Naive thymus-derived CD8-positive, alpha-beta T cell (primary cell): Measurements from ENCODE around the gene ADIRF. TPM values are rescaled to one million over a fixed set of nuclear protein-coding genes. Genes with fewer than 3 reads are reported as not detected.
"Not testable (repeated sequence)": the region's sequence is repeated elsewhere in the genome, so short reads cannot be mapped to it uniquely, and the experiment has no call there.

Experiments
- ATAC-seq, 2 donors: fragments of 150-1000 bp; cut with Tn5 transposase in 1 of 2; sonication (Bioruptor Pico), chemical (Tn5 transposase) in 1 of 2; 1 replicate in 1 of 2; 2 replicates in 1 of 2; pipeline ENCODE4 v1.10.0; 2021; ENCODE audit warnings: mild to moderate bottlenecking in 2 of 2, moderate library complexity in 2 of 2
- POLR2A ChIA-PET: fragments of 350-600 bp; sonication (Branson Sonifier 250); formaldehyde crosslinking; loops from one replicate; lab custom pipeline; 2021; ENCODE audit warnings: antibody characterized with exemption; lab: Charles Lee
- DNase-seq, 10 donors: peaks; one replicate each; pipeline versions ENCODE4 v3.0.0 to v3.0.0-alpha.2; 2020 to 2022
- H3K27ac Mint-ChIP-seq, 10 donors: one replicate each; pipeline ENCODE4 v1.8.0; 2020 to 2022; ENCODE audit warnings: mild to moderate bottlenecking in 10 of 10, mixed read lengths in 10 of 10, moderate library complexity in 4 of 10, inconsistent platforms in 1 of 10
- H3K27me3 Mint-ChIP-seq, 5 donors: one replicate each; pipeline ENCODE4 v1.8.0; 2021 to 2022; ENCODE audit warnings: mixed read lengths in 5 of 5
- H3K36me3 Mint-ChIP-seq, 3 donors: one replicate each; pipeline ENCODE4 v1.8.0; 2020 to 2022; ENCODE audit warnings: mixed read lengths in 3 of 3, mild to moderate bottlenecking in 2 of 3, inconsistent platforms in 1 of 3
- H3K4me1 Mint-ChIP-seq, 4 donors: one replicate each; pipeline ENCODE4 v1.8.0; 2021 to 2022; ENCODE audit warnings: mixed read lengths in 4 of 4
- H3K4me3 Mint-ChIP-seq, 10 donors: one replicate each; pipeline ENCODE4 v1.8.0; 2020 to 2022; ENCODE audit warnings: mild to moderate bottlenecking in 10 of 10, mixed read lengths in 10 of 10, moderate library complexity in 6 of 10, inconsistent platforms in 1 of 10
- H3K9me3 Mint-ChIP-seq, 9 donors: one replicate each; pipeline ENCODE4 v1.8.0; 2020 to 2022; ENCODE audit warnings: mixed read lengths in 9 of 9, mild to moderate bottlenecking in 3 of 9, inconsistent platforms in 1 of 9, moderate library complexity in 1 of 9
- polyA plus RNA-seq, 3 donors: library from polyadenylated mRNA; unstranded; fragments of 300-500 nt; fragmentation: Illumina TruSeq; gene quantifications; one replicate each; pipeline ENCODE4 v1.2.3, GENCODE V29; 2021
- total RNA-seq, 8 experiments: library from RNA in 2 of 8; stranded (reverse) in 2 of 8; gene quantifications; one replicate each; pipeline ENCODE4 v1.2.3 and lab custom pipeline; 2021 to 2026

The ADIRF gene
- total and polyA plus RNA-seq, 5 experiments from 2014 or later, result not detected

DNA sequence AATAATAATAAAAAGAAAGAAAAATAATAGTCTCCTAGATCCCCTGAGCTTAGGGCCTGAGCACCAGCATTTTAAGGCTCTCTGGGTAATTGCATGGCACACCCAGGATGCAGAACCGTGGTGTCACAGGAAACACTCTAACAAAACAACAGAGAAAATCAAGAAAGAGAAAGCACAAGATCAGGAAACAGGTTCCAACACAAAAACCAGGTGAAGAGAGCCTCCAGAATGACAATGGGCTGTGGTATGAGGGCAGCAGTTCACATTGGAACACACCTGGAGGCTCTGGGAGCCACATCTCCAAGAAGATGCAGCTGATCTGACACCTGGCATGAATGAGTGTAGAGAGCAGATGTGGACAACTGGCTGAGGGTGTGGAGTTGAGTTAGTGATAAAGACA is 17.9 kb upstream of the ADIRF start:
- H3K4me1 Mint-ChIP-seq, result peaks cover 10 to 27% (median 17%) of the 10 kb centered on the region in 4 donors
- H3K4me3 Mint-ChIP-seq, result peak overlapping the region; percentile 10 to 81 (median 51)
- H3K27ac Mint-ChIP-seq, result peak overlapping the region; percentile 74 to 100 (median 92)
- H3K9me3 Mint-ChIP-seq, result peaks cover 7 to 32% (median 16%) of the 10 kb centered on the region in 9 donors
- H3K27me3 Mint-ChIP-seq, result no peaks in the 10 kb centered on the region
- ATAC-seq (peak in 1 of 2 donors; percentile 54), DNase-seq (no peak)
- POLR2A ChIA-PET, result interaction anchor here (1.4 to 3.1 kb wide), 5 partner anchors 9 to 145 kb away, joined by 5 to 14 read pairs (median 6); partner anchors contain the start of genes ADIRF, GLUD1 and SHLD2
- peaks cover 0 to 12% (median 9%) of the 10 kb centered on the region in 3 donors for H3K36me3 Mint-ChIP-seq

DNA sequence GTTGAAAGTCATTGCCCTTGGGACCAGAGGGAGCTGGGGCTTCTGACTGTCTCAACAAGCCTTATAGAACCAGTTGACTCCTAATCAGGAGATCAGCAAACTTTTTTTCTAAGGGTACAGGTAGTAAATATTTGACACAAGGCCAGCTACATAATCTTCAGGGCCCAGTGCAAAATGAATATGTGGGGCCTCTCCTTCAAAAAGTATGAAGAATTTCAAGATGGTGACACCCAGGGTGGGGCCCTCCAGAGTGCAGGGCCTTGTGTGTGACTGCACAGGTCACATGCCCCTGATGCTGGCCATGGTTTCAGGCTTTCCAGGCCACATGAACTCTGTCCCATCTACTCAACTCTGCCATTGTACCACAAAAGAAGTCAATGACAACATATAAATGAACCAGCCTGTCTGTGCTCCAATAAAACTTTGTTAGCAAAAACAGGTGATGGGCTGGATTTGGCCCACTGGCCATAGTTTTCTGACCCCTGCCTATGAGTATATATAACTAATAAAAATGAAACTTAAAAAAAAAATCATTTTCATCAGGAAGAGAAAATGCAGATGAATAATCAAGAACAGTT is 17.0 kb upstream of the ADIRF start:
- DNase-seq (no peak), ATAC-seq (no peak)
- peak overlapping the region in 1 of 10 donors; percentile 43 for H3K4me3 Mint-ChIP-seq
- H3K36me3 Mint-ChIP-seq, result peaks cover 0 to 12% (median 9%) of the 10 kb centered on the region in 3 donors
- peak overlapping the region in 8 of 10 donors; percentile 51 to 100 (median 92) for H3K27ac Mint-ChIP-seq
- no peaks in the 10 kb centered on the region for H3K27me3 Mint-ChIP-seq
- peaks cover 7 to 32% (median 16%) of the 10 kb centered on the region in 9 donors for H3K9me3 Mint-ChIP-seq
- POLR2A ChIA-PET, result interaction anchor here (1.4 to 3.1 kb wide), 5 partner anchors 8 to 144 kb away, joined by 5 to 14 read pairs (median 6); partner anchors contain the start of genes ADIRF, GLUD1 and SHLD2
- peaks cover 10 to 29% (median 17%) of the 10 kb centered on the region in 4 donors for H3K4me1 Mint-ChIP-seq

DNA sequence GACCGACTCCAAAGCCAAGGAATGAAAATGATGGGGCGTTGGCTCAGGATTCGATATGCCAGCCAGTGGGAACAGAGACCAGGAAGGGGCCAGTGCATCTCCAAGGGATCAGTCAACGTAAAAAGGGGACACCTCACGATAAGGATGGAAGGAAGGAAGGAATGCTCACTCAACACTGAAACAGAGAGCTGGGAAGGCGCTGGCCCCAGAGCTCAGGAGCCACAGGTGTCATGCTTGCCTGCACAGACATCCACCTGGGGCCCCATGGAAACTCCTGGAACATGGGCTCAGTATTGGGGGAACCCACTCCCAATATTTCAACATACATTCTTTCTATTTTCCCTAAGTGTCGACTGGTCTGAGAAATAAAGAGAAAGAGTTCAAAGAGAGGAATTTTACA is 16.2 kb upstream of the ADIRF start:
- no peak overlapping the region for H3K4me3 Mint-ChIP-seq
- no peak for DNase-seq
- H3K27me3 Mint-ChIP-seq, result no peaks in the 10 kb centered on the region
- peak overlapping the region in 6 of 10 donors; percentile 9 to 81 (median 58) for H3K27ac Mint-ChIP-seq
- peaks cover 7 to 32% (median 16%) of the 10 kb centered on the region in 9 donors for H3K9me3 Mint-ChIP-seq
- no peak for ATAC-seq
- H3K4me1 Mint-ChIP-seq, result peaks cover 5 to 29% (median 17%) of the 10 kb centered on the region in 4 donors
- POLR2A ChIA-PET, result interaction anchor here (3.1 kb wide), 1 partner anchor 16 kb away, joined by 14 read pairs; the partner anchor contains the start of gene ADIRF
- peaks cover 0 to 12% (median 9%) of the 10 kb centered on the region in 3 donors for H3K36me3 Mint-ChIP-seq

GRCh38 chr10:86952697-86953096 is 15.6 kb upstream of the ADIRF start:
- Mint-ChIP-seq H3K27ac (peak overlapping the region in 1 of 10 donors; percentile 81), H3K36me3 (peaks cover 0 to 12% (median 9%) of the 10 kb centered on the region in 3 donors), H3K4me1 (peaks cover 5 to 29% (median 17%) of the 10 kb centered on the region in 4 donors), H3K9me3 (peaks cover 7 to 32% (median 16%) of the 10 kb centered on the region in 9 donors)
- H3K4me3 Mint-ChIP-seq, ATAC-seq, DNase-seq, H3K27me3 Mint-ChIP-seq: not testable (repeated sequence)
- POLR2A ChIA-PET, result interaction anchor here (3.1 kb wide), 1 partner anchor 16 kb away, joined by 14 read pairs; the partner anchor contains the start of gene ADIRF

GRCh38 chr10:86953747-86954680 is 14.3 kb upstream of the ADIRF start:
- POLR2A ChIA-PET, result interaction anchor here (0.6 to 1.5 kb wide), 3 partner anchors 12 to 1878 kb away, joined by 3 to 6 read pairs (median 4); no protein-coding TSS in a partner anchor
- Mint-ChIP-seq H3K4me3 (no peak overlapping the region), H3K27me3 (no peaks in the 10 kb centered on the region), H3K4me1 (peaks cover 5 to 21% (median 15%) of the 10 kb centered on the region in 4 donors), H3K27ac (no peak overlapping the region), H3K36me3 (peaks cover 0 to 9% (median 7%) of the 10 kb centered on the region in 3 donors), H3K9me3 (peaks cover 7 to 32% (median 13%) of the 10 kb centered on the region in 9 donors)
- DNase-seq (no peak), ATAC-seq (no peak)

- POLR2A ChIA-PET, result interaction anchor here (0.6 to 1.5 kb wide), 2 partner anchors 12 to 1877 kb away, joined by 3 to 6 read pairs; no protein-coding TSS in a partner anchor
- Mint-ChIP-seq H3K36me3 (peaks cover 0 to 9% (median 7%) of the 10 kb centered on the region in 3 donors), H3K9me3 (peaks cover 7 to 32% (median 13%) of the 10 kb centered on the region in 9 donors), H3K27ac (peak overlapping the region in 1 of 10 donors; percentile 35), H3K27me3 (no peaks in the 10 kb centered on the region), H3K4me3 (no peak overlapping the region), H3K4me1 (peaks cover 5 to 16% (median 12%) of the 10 kb centered on the region in 4 donors)
- DNase-seq, result no peak
- ATAC-seq, result no peak
Measured at GRCh38 chr10:86954681-86955500, 13.4 kb upstream of the ADIRF start.

GRCh38 chr10:86955501-86956194 is 12.6 kb upstream of the ADIRF start:
- ATAC-seq, result no peak
- Mint-ChIP-seq H3K4me1 (peaks cover 0 to 12% (median 6%) of the 10 kb centered on the region in 4 donors), H3K4me3 (no peak overlapping the region), H3K27ac (peak overlapping the region in 1 of 10 donors; percentile 21), H3K27me3 (no peaks in the 10 kb centered on the region), H3K36me3 (peaks cover 0 to 9% (median 7%) of the 10 kb centered on the region in 3 donors), H3K9me3 (peaks cover 3 to 29% (median 13%) of the 10 kb centered on the region in 9 donors)
- DNase-seq, result no peak
- POLR2A ChIA-PET, result interaction anchor here (0.9 kb wide), 1 partner anchor 10 kb away, joined by 9 read pairs; no protein-coding TSS in a partner anchor

GRCh38 chr10:86956195-86956847 is 12.0 kb upstream of the ADIRF start:
- POLR2A ChIA-PET, result interaction anchor here (0.8 to 0.9 kb wide), 2 partner anchors 9 to 10 kb away, joined by 3 to 9 read pairs; no protein-coding TSS in a partner anchor
- Mint-ChIP-seq H3K27ac (peak overlapping the region in 2 of 10 donors; percentile 33 to 49), H3K4me1 (peaks cover 0 to 6% (median 1%) of the 10 kb centered on the region in 4 donors), H3K9me3 (peaks cover 3 to 24% (median 13%) of the 10 kb centered on the region in 9 donors), H3K27me3 (no peaks in the 10 kb centered on the region), H3K36me3 (peaks cover 0 to 9% (median 7%) of the 10 kb centered on the region in 3 donors), H3K4me3 (no peak overlapping the region)
- ATAC-seq (no peak), DNase-seq (no peak)

- POLR2A ChIA-PET, result interaction anchor here (0.5 to 0.9 kb wide), 3 partner anchors 9 to 10 kb away, joined by 3 to 9 read pairs (median 3); no protein-coding TSS in a partner anchor
- peaks cover 3 to 20% (median 9%) of the 10 kb centered on the region in 9 donors for H3K9me3 Mint-ChIP-seq
- H3K4me3 Mint-ChIP-seq, result no peak overlapping the region
- DNase-seq, result no peak
- no peaks in the 10 kb centered on the region for H3K27me3 Mint-ChIP-seq
- peaks cover 0 to 6% (median under 1%) of the 10 kb centered on the region in 4 donors for H3K4me1 Mint-ChIP-seq
- no peak for ATAC-seq
- H3K27ac Mint-ChIP-seq, result peak overlapping the region in 2 of 10 donors; percentile 18 to 50
- H3K36me3 Mint-ChIP-seq, result peaks cover 0 to 7% (median 6%) of the 10 kb centered on the region in 3 donors
Measured at GRCh38 chr10:86956848-86957448, 11.3 kb upstream of the ADIRF start.
